K562 (cell line): ENCODE data around the gene GPC3. TPM values are rescaled to one million over a fixed set of nuclear protein-coding genes. Genes with fewer than 3 reads are reported as not detected.
"Not testable (repeated sequence)": the region's sequence is repeated elsewhere in the genome, so short reads cannot be mapped to it uniquely, and the experiment has no call there.

Experiments
- ATAC-seq: fragments of 200-7000 bp; cut with Tn5 transposase; 3 replicates; pipeline ENCODE4 v1.9.1; 2020; ENCODE audit warnings: moderate library complexity
- BruUV-seq: library from RNA; stranded (reverse); fragments of 400-500 nt; replicated peaks from 2 replicates; lab custom pipeline; 2021; lab: Mats Ljungman, UMichigan
- CTCF ChIA-PET: fragments of 300-600 bp; formaldehyde crosslinking; extraction: SDS; loops from one replicate; lab custom pipeline; 2021; ENCODE audit warnings: low intra/inter-chr PET ratio; lab: Yijun Ruan, JAX
- POLR2A ChIA-PET: fragments of 300-600, 350-650 bp; sonication (Branson Sonifier 250); formaldehyde crosslinking; extraction: SDS; loops from one replicate; lab custom pipeline; 2021; ENCODE audit warnings: antibody characterized with exemption, inconsistent platforms; lab: Yijun Ruan, JAX
- DNase-seq, 4 experiments: peaks; one replicate each; pipeline versions ENCODE4 v3.0.0 to v3.0.0-alpha.2; 2011 to 2018; ENCODE audit warnings: low spot score in 3 of 4, mixed read lengths in 3 of 4; ENCODE audit errors: extremely low read depth in 1 of 4
- FAIRE-seq: peaks from 2 replicates; lab custom pipeline; 2011; peaks lifted over from hg19 to GRCh38; lab: Jason Lieb, UNC
- H2AFZ ChIP-seq: 2 replicates; pipeline ENCODE4 v1.6.0; 2011; ENCODE audit warnings: low read depth, low read length, control low read depth, inconsistent platforms
- H3K27ac ChIP-seq: fragments of 200-600 bp; 3 replicates; pipeline ENCODE4 v1.8.0; 2011; ENCODE audit warnings: low read depth, mild to moderate bottlenecking, control low read depth, inconsistent platforms, low read length, moderate library complexity, mixed read lengths; ENCODE audit errors: extremely low read depth
- H3K27me3 ChIP-seq, 2 experiments: fragments of 300-600 bp in 1 of 2; 2 replicates in 1 of 2; 3 replicates in 1 of 2; pipeline versions ENCODE4 v1.6.0 to v1.8.0; 2011; ENCODE audit warnings: inconsistent platforms in 2 of 2, low read length in 2 of 2, mild to moderate bottlenecking in 1 of 2, mixed read lengths in 1 of 2, moderate library complexity in 1 of 2; ENCODE audit not compliant: control insufficient read depth in 2 of 2, insufficient read depth in 2 of 2
- H3K36me3 ChIP-seq: fragments of 300-600 bp; 3 replicates; pipeline ENCODE4 v1.8.0; 2011; ENCODE audit warnings: mild to moderate bottlenecking, low read length, inconsistent platforms; ENCODE audit not compliant: control insufficient read depth, insufficient read depth
- H3K4me1 ChIP-seq, 2 experiments: fragments of 200-600 bp in 1 of 2; replicated peaks in 1 of 2; 2 replicates in 1 of 2; 3 replicates in 1 of 2; pipeline versions ENCODE4 v1.5.1 to v1.8.0; 2011; ENCODE audit warnings: inconsistent platforms in 2 of 2, low read length in 2 of 2, mild to moderate bottlenecking in 1 of 2, mixed read lengths in 1 of 2, moderate library complexity in 1 of 2; ENCODE audit not compliant: control insufficient read depth in 2 of 2, insufficient read depth in 2 of 2
- H3K4me2 ChIP-seq: 2 replicates; pipeline ENCODE4 v1.6.1; 2011; ENCODE audit warnings: low read length, control low read depth, inconsistent platforms, mixed read lengths; ENCODE audit not compliant: insufficient read depth
- H3K4me3 ChIP-seq: fragments of 200-600 bp; sonication (generic), shearing (Covaris generic); 2 replicates; pipeline ENCODE4 v1.5.1; 2016; ENCODE audit warnings: control low read depth, inconsistent platforms
- H3K79me2 ChIP-seq: fragments of 200-600 bp; 3 replicates; pipeline ENCODE4 v1.8.0; 2011; ENCODE audit warnings: low read length, inconsistent platforms; ENCODE audit not compliant: control insufficient read depth, insufficient read depth
- H3K9ac ChIP-seq, 2 experiments: 2 replicates each; pipeline versions ENCODE4 v1.6.0 to v1.6.1; 2011; ENCODE audit warnings: low read depth in 2 of 2, low read length in 2 of 2, control low read depth in 1 of 2, inconsistent platforms in 1 of 2, mild to moderate bottlenecking in 1 of 2, mixed read lengths in 1 of 2; ENCODE audit not compliant: insufficient read depth in 1 of 2
- H3K9me1 ChIP-seq: one replicate; pipeline ENCODE4 v1.6.0; 2011; ENCODE audit warnings: inconsistent platforms, mild to moderate bottlenecking, low read length, moderate library complexity; ENCODE audit not compliant: control insufficient read depth, insufficient read depth
- H3K9me3 ChIP-seq: replicated peaks from 2 replicates; pipeline ENCODE4 v1.5.1; 2011; ENCODE audit warnings: low read depth, low read length, inconsistent platforms; ENCODE audit not compliant: control insufficient read depth, insufficient read depth
- H4K20me1 ChIP-seq: replicated peaks from 2 replicates; pipeline ENCODE4 v1.6.1; 2011; ENCODE audit warnings: low read length, inconsistent platforms, mixed read lengths; ENCODE audit not compliant: control insufficient read depth, insufficient read depth
- FOXK1 ChIP-seq: sonication (generic); formaldehyde crosslinking; IDR thresholded peaks from 2 replicates; pipeline ENCODE4 v1.8.0; 2022; ENCODE audit warnings: missing genetic modification reagents, mild to moderate bottlenecking, borderline replicate concordance
- MYBL2 ChIP-seq, 2 experiments: fragments of 450-650 bp in 1 of 2; sonication (generic) in 1 of 2; formaldehyde crosslinking in 1 of 2; IDR thresholded peaks; 2 replicates each; pipeline versions ENCODE4 v1.6.1 to v1.8.1; 2017 to 2022; ENCODE audit warnings: borderline replicate concordance in 1 of 2, inconsistent platforms in 1 of 2, low read depth in 1 of 2, mild to moderate bottlenecking in 1 of 2, missing genetic modification reagents in 1 of 2, moderate library complexity in 1 of 2
- POLR2A ChIP-seq: fragments of 450-650 bp; conservative IDR thresholded peaks from 2 replicates; pipeline ENCODE4 v1.6.1; 2016
- WGBS: fragments of 100-300 bp; shearing (Covaris generic); methylation state at CpG from one replicate; pipeline ENCODE4 v1.1.6; 2016; ENCODE audit warnings: low coverage, mixed read lengths; ENCODE audit not compliant: insufficient coverage; ENCODE audit errors: missing lambda C conversion rate; 5-methylcytosine and 5-hydroxymethylcytosine counted together
- in situ Hi-C: fragments of 300-500 bp; cut with MboI; formaldehyde crosslinking; loops from 4 replicates; pipeline ENCODE4 v1.15.0; 2018; ENCODE audit warnings: inconsistent platforms, mixed read lengths
- intact Hi-C: fragments of 100-400 bp; cut with micrococcal nuclease; formaldehyde crosslinking; loops from 2 replicates; pipeline ENCODE4 v1.14.2; 2022
- polyA plus RNA-seq, 8 experiments: library from polyadenylated mRNA; depleted of rRNA in 4 of 8; stranded (reverse) in 5 of 8; unstranded in 3 of 8; fragments of >200 nt; fragmentation: Nextera tagmentation in 2 of 8; fragmentation: Illumina TruSeq in 1 of 8; extraction: Ambion mirVana in 2 of 8; extraction: Trizol in 1 of 8; gene quantifications; 2 replicates each; pipeline versions ENCODE4 v1.2.1 to v1.2.3, GENCODE V29; 2011 to 2014; ENCODE audit warnings: inconsistent platforms in 1 of 8, missing spikeins in 1 of 8
- total RNA-seq, 7 experiments: library from RNA; depleted of rRNA in 6 of 7; stranded (reverse); fragments of >200 nt in 6 of 7; fragmentation: Illumina TruSeq in 2 of 7; extraction: Trizol in 2 of 7; gene quantifications; 2 replicates each; pipeline versions ENCODE4 v1.2.1 to v1.2.3, GENCODE V29; 2011 to 2021; ENCODE audit warnings: low replicate concordance in 1 of 7
- TF ChIP-seq, protein P1 (sequence below): fragments of 450-650 bp; IDR thresholded peaks from 2 replicates; pipeline ENCODE4 v1.6.1; 2016

Gene GPC3
- total and polyA plus RNA-seq, 9 of the 15 experiments (the other 6 are each of a cell fraction or from before 2014, with no cell fraction given): 0.42 TPM; not detected in 8

DNA sequence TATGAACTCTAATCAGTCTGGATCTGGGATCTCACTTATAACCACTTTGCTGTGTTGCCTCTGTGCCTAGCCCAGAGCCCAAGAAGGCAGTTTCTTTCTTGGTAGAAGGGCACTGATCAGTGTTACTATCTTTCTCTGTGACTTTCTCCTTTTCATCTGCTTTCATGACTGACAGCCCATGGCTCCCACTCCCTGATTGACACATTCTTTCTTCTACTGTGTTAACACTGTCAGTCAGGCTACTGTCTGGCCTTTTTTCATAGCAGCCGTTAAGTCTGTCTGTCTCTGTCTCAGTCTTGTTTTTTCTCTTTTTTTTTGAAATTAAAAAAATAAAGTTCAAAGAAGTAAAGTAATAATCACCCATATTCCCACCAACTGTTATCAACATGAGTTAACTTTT is 210.6 kb downstream of the GPC3 start:
- H3K27me3 ChIP-seq: no peaks in the 10 kb centered on the region
- no peak for FAIRE-seq
- no peaks in the 10 kb centered on the region for H4K20me1 ChIP-seq
- CTCF ChIA-PET: no interaction called here
- H3K27ac ChIP-seq: no peak overlapping the region
- no peak overlapping the region for H3K4me3 ChIP-seq
- no TSS peak for BruUV-seq
- ATAC-seq: no peak
- WGBS: 0% methylated on average over 1 of the region's 1 CpG
- H3K9me1 ChIP-seq: no peaks in the 10 kb centered on the region
- H3K9me3 ChIP-seq: no peaks in the 10 kb centered on the region
- no peak for DNase-seq
- intact Hi-C loops: no loop called here
- TF ChIP-seq MYBL2 (IDR thresholded peaks at IDR 0.05; ENCODE audit: low read depth) (no peak), MYBL2 (CRISPR knock-in tag; IDR thresholded peaks at IDR 0.05; ENCODE audit: borderline replicate concordance) (no peak)
- TF ChIP-seq, protein P1, sequence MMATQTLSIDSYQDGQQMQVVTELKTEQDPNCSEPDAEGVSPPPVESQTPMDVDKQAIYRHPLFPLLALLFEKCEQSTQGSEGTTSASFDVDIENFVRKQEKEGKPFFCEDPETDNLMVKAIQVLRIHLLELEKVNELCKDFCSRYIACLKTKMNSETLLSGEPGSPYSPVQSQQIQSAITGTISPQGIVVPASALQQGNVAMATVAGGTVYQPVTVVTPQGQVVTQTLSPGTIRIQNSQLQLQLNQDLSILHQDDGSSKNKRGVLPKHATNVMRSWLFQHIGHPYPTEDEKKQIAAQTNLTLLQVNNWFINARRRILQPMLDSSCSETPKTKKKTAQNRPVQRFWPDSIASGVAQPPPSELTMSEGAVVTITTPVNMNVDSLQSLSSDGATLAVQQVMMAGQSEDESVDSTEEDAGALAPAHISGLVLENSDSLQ: 0 out of 2 replicates have a peak, but pooled peaks have one; percentile 6
- no peaks in the 10 kb centered on the region for H3K4me1 ChIP-seq
- H2AFZ ChIP-seq: no peak overlapping the region
- no peak overlapping the region for H3K9ac ChIP-seq
- H3K4me2 ChIP-seq: no peak overlapping the region
- in situ Hi-C loops: no loop called here
- no peaks in the 10 kb centered on the region for H3K36me3 ChIP-seq
- POLR2A ChIA-PET: no interaction called here
- H3K79me2 ChIP-seq: no peaks in the 10 kb centered on the region

DNA sequence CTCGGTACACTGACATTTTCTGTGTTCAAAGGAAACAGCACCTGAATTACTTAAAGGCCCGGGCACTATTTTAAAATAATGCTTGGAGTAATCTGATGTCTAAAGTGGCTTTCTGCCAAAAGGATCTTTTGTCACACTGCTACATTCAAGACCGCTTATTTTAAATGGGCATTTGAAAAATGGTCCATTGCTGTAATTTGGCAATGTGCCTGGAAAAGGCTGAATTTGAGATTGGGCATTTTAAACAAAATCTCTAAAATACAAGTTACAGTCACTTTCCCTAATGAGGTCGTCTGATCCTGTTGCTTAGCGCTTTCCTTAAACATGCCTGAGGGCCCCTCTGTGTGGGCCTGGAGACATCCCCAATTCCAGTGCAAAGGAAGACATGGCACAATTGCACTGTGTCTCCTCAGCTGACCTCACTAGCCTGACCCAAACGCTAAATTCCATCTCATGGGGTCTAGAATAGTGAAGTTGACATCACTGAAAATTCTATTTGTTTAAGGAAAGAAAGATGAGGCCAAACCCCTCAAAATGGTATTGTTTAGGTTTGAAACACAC is 214.2 kb downstream of the GPC3 start:
- H3K9me3 ChIP-seq: no peaks in the 10 kb centered on the region
- H3K36me3 ChIP-seq: no peaks in the 10 kb centered on the region
- no peaks in the 10 kb centered on the region for H3K27me3 ChIP-seq
- POLR2A ChIA-PET: no interaction called here
- H3K9ac ChIP-seq: no peak overlapping the region
- WGBS: 2% methylated on average over 6 of the region's 6 CpGs
- H3K79me2 ChIP-seq: no peaks in the 10 kb centered on the region
- no TSS peak for BruUV-seq
- no peaks in the 10 kb centered on the region for H4K20me1 ChIP-seq
- no peak for DNase-seq
- no peak for ATAC-seq
- intact Hi-C loops (no loop called here), in situ Hi-C loops (no loop called here)
- H3K27ac ChIP-seq: no peak overlapping the region
- CTCF ChIA-PET: no interaction called here
- TF ChIP-seq POLR2A: no peak
- no peak for TF ChIP-seq FOXK1 (CRISPR knock-in tag)
- no peak for FAIRE-seq
- H3K4me3 ChIP-seq: no peak overlapping the region
- no peak overlapping the region for H2AFZ ChIP-seq
- no peak overlapping the region for H3K4me2 ChIP-seq
- H3K9me1 ChIP-seq: no peaks in the 10 kb centered on the region
- no peaks in the 10 kb centered on the region for H3K4me1 ChIP-seq

DNA sequence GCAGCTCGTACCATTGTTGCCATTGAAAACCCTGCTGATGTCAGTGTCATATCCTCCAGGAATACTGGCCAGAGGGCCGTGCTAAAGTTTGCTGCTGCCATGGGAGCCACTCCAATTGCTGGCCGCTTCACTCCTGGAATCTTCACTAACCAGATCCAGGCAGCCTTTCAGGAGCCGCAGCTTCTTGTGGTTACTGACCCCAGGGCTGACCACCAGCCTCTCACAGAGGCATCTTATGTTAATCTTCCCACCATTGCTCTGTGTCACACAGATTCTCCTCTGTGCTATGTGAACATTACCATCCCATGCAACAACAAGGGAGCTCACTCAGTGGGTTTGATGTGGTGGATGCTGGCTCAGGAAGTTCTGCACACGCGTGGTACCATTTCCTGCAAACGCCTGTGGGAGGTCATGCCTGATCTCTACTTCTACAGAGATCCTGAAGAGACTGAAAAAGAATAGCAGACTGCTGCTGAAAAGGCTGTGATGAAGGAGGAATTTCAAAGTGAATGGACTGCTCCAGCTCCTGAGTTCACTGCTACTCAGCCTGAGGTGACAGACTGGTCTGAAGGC is 222.3 kb downstream of the GPC3 start:
- H3K79me2 ChIP-seq, BruUV-seq, H3K9me1 ChIP-seq, intact Hi-C loops, H3K4me2 ChIP-seq, ATAC-seq, in situ Hi-C loops, H3K27ac ChIP-seq, DNase-seq, H4K20me1 ChIP-seq, H2AFZ ChIP-seq, CTCF ChIA-PET, H3K9ac ChIP-seq, FAIRE-seq, H3K4me3 ChIP-seq, H3K36me3 ChIP-seq, POLR2A ChIA-PET, H3K9me3 ChIP-seq, H3K27me3 ChIP-seq, H3K4me1 ChIP-seq: not testable (repeated sequence)
- WGBS: 0% methylated on average over 7 of the region's 7 CpGs
